Suppressor macrophage (primary cell): ENCODE data around the gene MYO9A.

Experiments used
- DNase-seq, 4 experiments: peaks; one replicate each; pipeline ENCODE4 v3.0.0-alpha.2; 2020 to 2022
- total RNA-seq, 17 experiments: gene quantifications; one replicate each; lab custom pipeline; 2026; ENCODE audit warnings: mixed read lengths in 6 of 17, inconsistent platforms in 3 of 17; lab: John Stamatoyannopoulos, UW

The MYO9A gene
- total RNA-seq = 26.4 to 92.5 (median 66.4) reads per million in 17 experiments

GRCh38 chr15:72118017-72118978 is at the start of gene MYO9A, which contains the start of gene SENP8:
MYO9A (minus strand) TSS chr15:72118150; CDS start chr15:72046563, 71,587 bp downstream.
SENP8 (plus strand) TSS chr15:72118403; CDS start chr15:72139624, 21,221 bp downstream.
- DNase-seq = peak; percentile 99 to 100 (median 100)

GRCh38 chr15:72167445-72167844 is 49.5 kb upstream of the MYO9A start:
- no peak for DNase-seq

GRCh38 chr15:72166716-72167417 is 48.9 kb upstream of the MYO9A start:
- DNase-seq = no peak

- no peak for DNase-seq
These were observed 45.8 kb upstream of the MYO9A start for GRCh38 chr15:72163719-72164118.

GRCh38 chr15:72162569-72162968 is 44.6 kb upstream of the MYO9A start:
- no peak for DNase-seq

- no peak for DNase-seq
These were observed 43.6 kb upstream of the MYO9A start for GRCh38 chr15:72161361-72162132.

- no peak for DNase-seq
These were observed 42.8 kb upstream of the MYO9A start for GRCh38 chr15:72160696-72161245.

GRCh38 chr15:72156928-72157327 is 39.0 kb upstream of the MYO9A start:
- peak in 2 of 4 experiments; percentile 42 to 58 for DNase-seq

- DNase-seq = peak; percentile 87 to 92 (median 90)
These were observed 38.0 kb upstream of the MYO9A start for GRCh38 chr15:72155635-72156616.

GRCh38 chr15:72155003-72155621 is 37.2 kb upstream of the MYO9A start:
- peak in 3 of 4 experiments; percentile 16 to 36 (median 28) for DNase-seq

- DNase-seq = no peak
These were observed 36.4 kb upstream of the MYO9A start for GRCh38 chr15:72154316-72154715.

GRCh38 chr15:72153269-72154000 is 35.5 kb upstream of the MYO9A start:
- no peak for DNase-seq

- peak in 3 of 4 experiments; percentile 5 to 55 (median 53) for DNase-seq
These were observed 29.5 kb upstream of the MYO9A start for GRCh38 chr15:72147418-72147817.

GRCh38 chr15:72146934-72147333 is 29.0 kb upstream of the MYO9A start:
- DNase-seq = peak in 1 of 4 experiments; percentile 8

GRCh38 chr15:72146221-72146620 is 28.3 kb upstream of the MYO9A start:
- DNase-seq = no peak

GRCh38 chr15:72141171-72142084 is 23.5 kb upstream of the MYO9A start:
- DNase-seq = no peak

- no peak for DNase-seq
These were observed 22.1 kb upstream of the MYO9A start for GRCh38 chr15:72140088-72140487.

GRCh38 chr15:72139667-72140066 is 21.7 kb upstream of the MYO9A start:
- no peak for DNase-seq
